ENCODE measurements around the gene GRIP2.

GRCh38 chr3:14477311-14477935 is 62.7 kb downstream of the GRIP2 start:
- no peak for TF ChIP-seq CTCF (IDR thresholded peaks at IDR 0.05; ENCODE audit: low read length)
- TF ChIP-seq EZH2 (optimal IDR thresholded peaks at IDR 0.05; ENCODE audit: low read depth, low read length) = no peak
